ENCODE measurements around the gene NKD2.

NKD2 gene

GRCh38 chr5:1061916-1062315, 53.3 kb downstream of the NKD2 start:
- TF ChIP-seq CTCF (IDR thresholded peaks at IDR 0.05; ENCODE audit: borderline replicate concordance, control extremely low read depth, extremely low read depth, insufficient read depth, missing control alignments), result no peak
- in situ Hi-C loops (cut with MboI; ENCODE audit: low sequenced_read_pairs, unreplicated experiment), result no loop called here
- no peak for DNase-seq (ENCODE audit: low spot score)

GRCh38 chr5:1062761-1063568, 54.4 kb downstream of the NKD2 start:
- no peak for DNase-seq (ENCODE audit: low spot score)
- TF ChIP-seq CTCF (IDR thresholded peaks at IDR 0.05; ENCODE audit: borderline replicate concordance, control extremely low read depth, extremely low read depth, insufficient read depth, missing control alignments), result no peak
- in situ Hi-C loops (cut with MboI; ENCODE audit: low sequenced_read_pairs, unreplicated experiment), result no loop called here

GRCh38 chr5:1063661-1064382, 55.2 kb downstream of the NKD2 start:
- DNase-seq (ENCODE audit: low spot score), result no peak
- TF ChIP-seq CTCF (IDR thresholded peaks at IDR 0.05; ENCODE audit: borderline replicate concordance, control extremely low read depth, extremely low read depth, insufficient read depth, missing control alignments), result no peak
- in situ Hi-C loops (cut with MboI; ENCODE audit: low sequenced_read_pairs, unreplicated experiment), result no loop called here

GRCh38 chr5:1064383-1065142, 56.0 kb downstream of the NKD2 start:
- TF ChIP-seq CTCF (IDR thresholded peaks at IDR 0.05; ENCODE audit: borderline replicate concordance, control extremely low read depth, extremely low read depth, insufficient read depth, missing control alignments), result no peak
- DNase-seq (ENCODE audit: low spot score), result no peak
- in situ Hi-C loops (cut with MboI; ENCODE audit: low sequenced_read_pairs, unreplicated experiment), result no loop called here

- DNase-seq (ENCODE audit: low spot score), result no peak
- no peak for TF ChIP-seq CTCF (IDR thresholded peaks at IDR 0.05; ENCODE audit: borderline replicate concordance, control extremely low read depth, extremely low read depth, insufficient read depth, missing control alignments)
- in situ Hi-C loops (cut with MboI; ENCODE audit: low sequenced_read_pairs, unreplicated experiment), result no loop called here
Measured at GRCh38 chr5:1065143-1065750, 56.6 kb downstream of the NKD2 start.

All from GM13976 (cell line).